Body of pancreas (tissue), 4 donors: ENCODE measurements around the gene ARHGEF7. TPM values are rescaled to one million over a fixed set of nuclear protein-coding genes. Genes with fewer than 3 reads are reported as not detected.
A peak's percentile ranks its signal among the peaks of the same experiment; 100 is the strongest.

Experiments
- ATAC-seq: fragments of 150-250 bp; one replicate; pipeline ENCODE4 v1.9.1; 2016
- DNase-seq, 4 donors: peaks; one replicate each; pipeline ENCODE4 v3.0.0-alpha.2; 2019
- H3K27ac ChIP-seq, 4 donors: fragments of 200-600 bp; sonication (generic); 1 replicate in 3 of 4; 2 replicates in 1 of 4; pipeline versions ENCODE4 v1.5.1 to v1.6.1; 2016 to 2019; ENCODE audit warnings: mild to moderate bottlenecking in 1 of 4, mixed read lengths in 1 of 4, moderate library complexity in 1 of 4
- H3K27me3 ChIP-seq, 2 donors: fragments of 200-600 bp; sonication (generic); one replicate each; pipeline ENCODE4 v1.6.0; 2016; ENCODE audit warnings: mild to moderate bottlenecking in 1 of 2
- H3K36me3 ChIP-seq, 2 donors: fragments of 200-600 bp; sonication (generic); replicated peaks in 1 of 2; 2 replicates each; pipeline ENCODE4 v1.5.1; 2016; ENCODE audit warnings: low read depth in 2 of 2; ENCODE audit not compliant: insufficient read depth in 1 of 2
- H3K4me1 ChIP-seq: fragments of 200-600 bp; sonication (generic); one replicate; pipeline ENCODE4 v1.6.0; 2016
- H3K4me3 ChIP-seq, 2 donors: fragments of 200-600 bp; sonication (generic); 1 replicate in 1 of 2; 2 replicates in 1 of 2; pipeline ENCODE4 v1.5.1; 2016 to 2019
- H3K9me3 ChIP-seq, 3 donors: fragments of 200-600 bp; sonication (generic); 1 replicate in 2 of 3; 2 replicates in 1 of 3; pipeline ENCODE4 v1.5.1; 2016
- POLR2A ChIP-seq, 3 donors: fragments of 450-650 bp; IDR thresholded peaks; one replicate each; pipeline ENCODE4 v1.6.1; 2016; ENCODE audit warnings: antibody characterized with exemption in 3 of 3, mild to moderate bottlenecking in 2 of 3
- WGBS, 2 donors: methylation state at CpG; one replicate each; pipeline ENCODE4 v1.1.5; 2017; 5-methylcytosine and 5-hydroxymethylcytosine counted together
- intact Hi-C: fragments of 100-400 bp; cut with DNase I; formaldehyde crosslinking; loops from one replicate; pipeline ENCODE4 v1.15.1; 2023
- total RNA-seq, 2 donors: library from RNA; depleted of rRNA; stranded (reverse); fragments of >200 nt; gene quantifications; one replicate each; pipeline ENCODE4 v1.1.0, GENCODE V29; 2016
- TF ChIP-seq, protein P1 (sequence below), 7 experiments: fragments of 450-650 bp in 4 of 7; fragments of 200-600 bp in 3 of 7; sonication (generic) in 3 of 7; IDR thresholded peaks; one replicate each; pipeline ENCODE4 v1.5.1; 2016 to 2019; ENCODE audit warnings: antibody characterized with exemption in 7 of 7

The ARHGEF7 gene
- total RNA-seq, 2 donors from 2014 or later, result 27.5 to 81.4 TPM

DNA sequence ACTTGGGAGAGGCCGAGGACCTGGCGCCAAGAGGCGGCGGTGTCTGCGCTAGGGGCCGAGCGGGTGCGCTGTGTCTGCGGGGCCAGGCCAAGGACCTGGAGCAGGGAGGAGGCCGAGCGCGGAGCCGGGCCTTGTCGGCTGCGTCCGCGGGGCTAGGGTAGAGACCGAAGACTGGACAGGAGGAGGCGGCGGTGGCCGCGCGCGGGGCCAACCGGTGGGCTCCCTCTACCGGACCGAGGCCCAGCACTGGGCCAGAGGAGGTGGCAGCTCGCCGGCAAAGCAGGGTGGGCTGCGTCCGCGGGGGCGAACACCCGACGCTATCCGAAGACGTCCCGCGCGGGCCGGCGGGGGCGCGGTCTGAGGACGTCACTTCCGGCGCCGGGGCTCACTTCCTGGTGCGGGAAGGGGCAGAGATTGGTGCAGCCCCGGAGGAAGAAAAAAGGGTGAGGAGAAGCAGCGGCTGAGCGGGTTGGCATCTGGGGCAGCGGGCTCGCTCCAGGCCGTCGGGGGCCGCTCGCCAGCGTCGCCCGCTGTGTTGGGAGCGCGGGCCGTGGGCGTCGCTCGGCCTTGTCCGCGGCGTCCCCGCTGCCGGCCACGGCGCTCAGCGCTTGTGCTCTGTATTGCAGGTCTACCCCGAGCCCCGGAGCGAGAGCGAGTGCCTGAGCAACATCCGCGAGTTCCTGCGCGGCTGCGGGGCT, 38.3 kb downstream of the ARHGEF7 start:
- H3K27me3 ChIP-seq, result no peaks in the 10 kb centered on the region
- DNase-seq, result peak; percentile 89 to 92 (median 91)
- ATAC-seq, result peak; percentile 94
- H3K36me3 ChIP-seq, result no peaks in the 10 kb centered on the region
- H3K4me1 ChIP-seq, result peaks cover 41% of the 10 kb centered on the region
- peak overlapping the region; percentile 95 to 98 (median 96) for H3K27ac ChIP-seq
- 0% methylated on average over 6 to 84 of the region's 84 CpGs for WGBS, 2 donors
- no peaks in the 10 kb centered on the region for H3K9me3 ChIP-seq
- H3K4me3 ChIP-seq, result peak overlapping the region; percentile 79 to 94
- peak; percentile 92 to 95 (median 94) for TF ChIP-seq POLR2A (IDR thresholded peaks at IDR 0.05)
- TF ChIP-seq, protein P1, sequence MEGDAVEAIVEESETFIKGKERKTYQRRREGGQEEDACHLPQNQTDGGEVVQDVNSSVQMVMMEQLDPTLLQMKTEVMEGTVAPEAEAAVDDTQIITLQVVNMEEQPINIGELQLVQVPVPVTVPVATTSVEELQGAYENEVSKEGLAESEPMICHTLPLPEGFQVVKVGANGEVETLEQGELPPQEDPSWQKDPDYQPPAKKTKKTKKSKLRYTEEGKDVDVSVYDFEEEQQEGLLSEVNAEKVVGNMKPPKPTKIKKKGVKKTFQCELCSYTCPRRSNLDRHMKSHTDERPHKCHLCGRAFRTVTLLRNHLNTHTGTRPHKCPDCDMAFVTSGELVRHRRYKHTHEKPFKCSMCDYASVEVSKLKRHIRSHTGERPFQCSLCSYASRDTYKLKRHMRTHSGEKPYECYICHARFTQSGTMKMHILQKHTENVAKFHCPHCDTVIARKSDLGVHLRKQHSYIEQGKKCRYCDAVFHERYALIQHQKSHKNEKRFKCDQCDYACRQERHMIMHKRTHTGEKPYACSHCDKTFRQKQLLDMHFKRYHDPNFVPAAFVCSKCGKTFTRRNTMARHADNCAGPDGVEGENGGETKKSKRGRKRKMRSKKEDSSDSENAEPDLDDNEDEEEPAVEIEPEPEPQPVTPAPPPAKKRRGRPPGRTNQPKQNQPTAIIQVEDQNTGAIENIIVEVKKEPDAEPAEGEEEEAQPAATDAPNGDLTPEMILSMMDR (IDR thresholded peaks at IDR 0.05), result peak in 2 of 7 experiments; percentile 5 to 21
- intact Hi-C loops, result no loop called here

- Histone ChIP-seq H3K9me3 (no peaks in the 10 kb centered on the region), H3K4me1 (peaks cover 47% of the 10 kb centered on the region), H3K4me3 (peak overlapping the region; percentile 79 to 94), H3K27me3 (no peaks in the 10 kb centered on the region), H3K27ac (peak overlapping the region; percentile 95 to 98 (median 96)), H3K36me3 (no peaks in the 10 kb centered on the region)
- ATAC-seq (no peak), DNase-seq (no peak)
- intact Hi-C loops, result no loop called here
- WGBS, 2 donors, result 0% methylated on average over 3 to 30 of the region's 31 CpGs
- no peak for TF ChIP-seq POLR2A (IDR thresholded peaks at IDR 0.05)
- TF ChIP-seq, protein P1 (IDR thresholded peaks at IDR 0.05), result peak in 4 of 7 experiments; percentile 5 to 30 (median 23)
Observed at GRCh38 chr13:111153977-111154332, 38.8 kb downstream of the ARHGEF7 start.

DNA sequence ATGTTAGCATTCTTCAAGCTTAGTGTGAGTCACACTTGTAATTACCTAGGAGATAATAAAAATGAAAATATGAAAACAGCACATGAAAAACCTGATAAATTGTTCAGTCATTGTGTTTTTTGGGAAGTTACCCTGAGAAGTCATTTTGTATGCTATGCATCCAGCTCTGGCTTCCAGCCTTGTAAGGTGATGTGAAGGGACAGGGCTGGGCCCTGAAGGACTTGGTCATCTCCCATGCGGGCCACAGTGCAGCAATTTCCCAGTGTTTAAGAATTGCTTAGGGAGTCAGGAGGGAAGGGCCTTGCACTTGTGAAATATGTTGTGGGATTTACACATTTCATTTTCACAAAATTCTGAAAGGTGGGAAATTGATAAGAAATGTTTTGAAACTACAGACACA, 41.3 kb downstream of the ARHGEF7 start:
- no peak for TF ChIP-seq POLR2A (IDR thresholded peaks at IDR 0.05)
- TF ChIP-seq, protein P1 (IDR thresholded peaks at IDR 0.05), result no peak
- 81 to 100% methylated on average over 1 of the region's 1 CpG for WGBS, 2 donors
- H3K9me3 ChIP-seq, result no peaks in the 10 kb centered on the region
- H3K4me3 ChIP-seq, result no peak overlapping the region
- ATAC-seq, result no peak
- H3K27me3 ChIP-seq, result no peaks in the 10 kb centered on the region
- DNase-seq, result no peak
- peaks cover 53% of the 10 kb centered on the region for H3K4me1 ChIP-seq
- intact Hi-C loops, result no loop called here
- H3K27ac ChIP-seq, result no peak overlapping the region
- no peaks in the 10 kb centered on the region for H3K36me3 ChIP-seq

DNA sequence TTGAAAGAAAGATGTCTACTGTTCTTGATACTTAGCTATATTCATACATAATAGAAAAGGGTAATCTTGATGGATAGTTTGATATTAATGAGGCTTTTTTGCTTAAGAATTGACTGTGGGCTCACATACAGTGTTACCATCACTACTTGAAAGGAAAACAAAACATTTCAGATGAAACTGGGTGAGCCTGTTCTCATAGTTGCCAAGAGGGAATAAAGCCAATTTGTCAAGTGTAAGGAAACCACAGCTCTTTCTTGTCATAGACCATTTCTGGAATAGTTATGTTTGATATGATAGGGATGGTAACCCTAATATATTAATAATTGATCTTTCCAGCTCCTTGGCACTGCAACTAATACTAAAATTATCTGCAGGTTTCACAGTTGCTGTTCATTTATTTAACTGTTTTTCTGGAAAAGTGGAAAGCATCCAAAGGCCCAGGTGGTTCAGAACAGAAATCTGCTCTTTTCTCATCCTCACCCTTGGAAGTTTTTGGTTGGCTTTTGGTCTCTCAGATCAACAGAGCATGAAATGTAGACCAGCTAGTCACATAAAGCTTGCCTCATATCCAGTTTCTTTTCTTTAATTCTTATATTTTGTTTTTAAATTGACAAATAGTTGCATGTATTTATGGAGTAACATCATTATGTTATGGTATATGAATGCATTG, 43.2 kb downstream of the ARHGEF7 start:
- Histone ChIP-seq H3K27ac (peak overlapping the region in 1 of 4 donors; percentile 38), H3K4me3 (no peak overlapping the region), H3K4me1 (peaks cover 52% of the 10 kb centered on the region), H3K27me3 (no peaks in the 10 kb centered on the region), H3K36me3 (no peaks in the 10 kb centered on the region), H3K9me3 (no peaks in the 10 kb centered on the region)
- no peak for TF ChIP-seq POLR2A (IDR thresholded peaks at IDR 0.05)
- TF ChIP-seq, protein P1 (IDR thresholded peaks at IDR 0.05), result no peak
- intact Hi-C loops, result no loop called here
- DNase-seq (peak in 2 of 4 donors; percentile 25 to 47), ATAC-seq (no peak)
